Measurements from ENCODE around the gene APOD.
"Not testable (repeated sequence)": the region's sequence is repeated elsewhere in the genome, so short reads cannot be mapped to it uniquely, and the experiment has no call there.

GRCh38 chr3:195630938-195631495 lies 47.3 kb upstream of the APOD start:
- TF ChIP-seq POLR2AphosphoS5 (IDR thresholded peaks at IDR 0.05; ENCODE audit: borderline replicate concordance, low read depth, low read length); EZH2 (IDR thresholded peaks at IDR 0.05): not testable (repeated sequence)

All from SK-N-MC (cell line).